NK-92 (cell line): Measurements from ENCODE around the gene TIMP2.

Source experiments
- DNase-seq: peaks from one replicate; lab custom pipeline; 2025; ENCODE audit not compliant: unreplicated experiment; lab: John Stamatoyannopoulos, UW

TIMP2 gene

GRCh38 chr17:78818932-78819331, 106.3 kb downstream of the TIMP2 start:
- DNase-seq = no peak

DNA sequence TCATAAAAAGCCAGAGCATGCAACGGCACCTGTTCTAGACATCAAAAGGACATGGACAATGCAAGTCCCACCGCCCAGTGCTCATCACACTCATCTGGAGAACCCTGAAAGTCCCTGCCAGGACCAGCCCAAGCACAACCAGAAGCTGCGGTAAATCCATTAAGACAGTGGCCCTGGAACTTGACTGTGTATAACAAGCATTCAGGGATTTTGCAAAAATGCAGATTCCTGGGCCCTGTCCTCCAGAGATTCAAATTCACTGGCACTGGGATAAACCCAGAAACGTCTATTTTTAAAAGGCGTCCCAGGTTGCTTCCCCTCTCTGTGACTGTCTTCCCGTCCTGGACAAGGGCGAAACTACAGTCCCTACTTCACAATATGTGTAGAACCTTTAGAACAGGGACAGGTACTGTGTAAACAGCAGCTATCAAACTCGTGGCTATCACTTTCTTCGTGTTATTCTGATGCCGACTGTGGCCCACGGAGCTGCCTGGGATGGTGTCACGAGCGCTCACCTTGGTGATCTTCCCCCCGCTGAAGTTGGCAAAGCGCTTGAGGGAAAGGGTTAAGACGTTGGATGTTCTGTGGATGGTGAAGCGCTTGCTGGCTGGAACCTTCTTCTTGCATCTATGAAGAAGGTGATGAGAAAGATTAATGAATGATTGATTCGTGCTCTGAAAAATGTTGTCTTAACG, 106.9 kb downstream of the TIMP2 start:
- no peak for DNase-seq

GRCh38 chr17:78817123-78817522, 108.1 kb downstream of the TIMP2 start:
- DNase-seq = no peak

GRCh38 chr17:78815696-78816095, 109.5 kb downstream of the TIMP2 start:
- DNase-seq = no peak

GRCh38 chr17:78812855-78813254, 112.3 kb downstream of the TIMP2 start:
- DNase-seq = no peak

DNA sequence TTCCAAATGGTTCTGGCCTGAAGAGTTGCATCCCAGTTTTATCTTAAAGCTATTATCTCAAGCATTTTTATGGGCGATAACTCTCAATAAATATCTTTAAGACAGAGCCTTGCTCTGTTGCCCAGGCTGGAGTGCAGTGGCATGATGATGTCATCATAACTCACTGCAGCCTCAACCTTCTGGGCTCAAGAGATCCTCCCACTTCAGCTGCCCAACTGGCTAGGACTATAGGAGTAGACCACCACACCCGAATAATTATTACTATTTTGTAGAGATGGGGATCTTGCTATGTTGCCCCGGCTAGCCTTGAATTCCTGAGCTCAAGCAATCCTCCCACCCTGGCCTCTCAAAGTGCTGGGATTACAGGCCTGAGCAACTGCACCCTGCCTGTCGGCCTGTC, 117.0 kb downstream of the TIMP2 start:
- no peak for DNase-seq

DNA sequence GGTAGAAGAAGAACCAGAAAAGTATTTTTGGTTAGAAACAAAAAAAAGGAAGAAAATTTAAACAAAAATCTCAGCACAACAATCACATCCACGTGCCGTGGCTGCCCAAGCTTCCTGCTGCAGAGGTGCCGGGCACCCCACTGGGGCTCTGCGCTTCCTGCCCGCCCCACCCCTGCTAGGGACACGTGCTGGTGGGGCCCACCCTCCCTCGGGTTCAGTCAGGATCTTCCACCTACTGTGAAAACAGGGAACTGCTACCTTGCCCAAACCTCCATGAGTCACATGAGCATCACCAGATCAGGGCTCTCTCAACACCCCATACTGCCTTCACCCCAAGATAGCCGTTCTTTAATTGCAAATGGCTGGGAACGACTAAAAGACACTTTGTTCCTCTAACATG, 118.7 kb downstream of the TIMP2 start:
- no peak for DNase-seq

- DNase-seq = no peak
Measured at GRCh38 chr17:78805301-78805700, 119.9 kb downstream of the TIMP2 start.

GRCh38 chr17:78804777-78805176, 120.4 kb downstream of the TIMP2 start:
- DNase-seq = no peak

GRCh38 chr17:78803186-78803845, 121.9 kb downstream of the TIMP2 start:
- no peak for DNase-seq
